Memory B cell (primary cell): ENCODE measurements around the gene SRI.
"Not testable (repeated sequence)": the region's sequence is repeated elsewhere in the genome, so short reads cannot be mapped to it uniquely, and the experiment has no call there.

Experiments
- ATAC-seq: fragments of 150-1000 bp; cut with Tn5 transposase; 2 replicates; pipeline ENCODE4 v1.10.0; 2021; ENCODE audit warnings: low read depth, mild to moderate bottlenecking, moderate library complexity
- DNase-seq, 2 donors: peaks; one replicate each; pipeline ENCODE4 v3.0.0; 2022; ENCODE audit warnings: low spot score in 2 of 2
- H3K27ac Mint-ChIP-seq: one replicate; pipeline ENCODE4 v1.8.0; 2022; ENCODE audit warnings: mild to moderate bottlenecking, moderate library complexity, mixed read lengths
- H3K27me3 Mint-ChIP-seq: one replicate; pipeline ENCODE4 v1.8.0; 2022; ENCODE audit warnings: mixed read lengths
- H3K36me3 Mint-ChIP-seq: one replicate; pipeline ENCODE4 v1.8.0; 2022; ENCODE audit warnings: mild to moderate bottlenecking, mixed read lengths
- H3K4me1 Mint-ChIP-seq: one replicate; pipeline ENCODE4 v1.8.0; 2022; ENCODE audit warnings: mixed read lengths
- H3K4me3 Mint-ChIP-seq: one replicate; pipeline ENCODE4 v1.8.0; 2022; ENCODE audit warnings: mild to moderate bottlenecking, moderate library complexity, mixed read lengths
- H3K9me3 Mint-ChIP-seq: one replicate; pipeline ENCODE4 v1.8.0; 2022; ENCODE audit warnings: mixed read lengths

The SRI gene

DNA sequence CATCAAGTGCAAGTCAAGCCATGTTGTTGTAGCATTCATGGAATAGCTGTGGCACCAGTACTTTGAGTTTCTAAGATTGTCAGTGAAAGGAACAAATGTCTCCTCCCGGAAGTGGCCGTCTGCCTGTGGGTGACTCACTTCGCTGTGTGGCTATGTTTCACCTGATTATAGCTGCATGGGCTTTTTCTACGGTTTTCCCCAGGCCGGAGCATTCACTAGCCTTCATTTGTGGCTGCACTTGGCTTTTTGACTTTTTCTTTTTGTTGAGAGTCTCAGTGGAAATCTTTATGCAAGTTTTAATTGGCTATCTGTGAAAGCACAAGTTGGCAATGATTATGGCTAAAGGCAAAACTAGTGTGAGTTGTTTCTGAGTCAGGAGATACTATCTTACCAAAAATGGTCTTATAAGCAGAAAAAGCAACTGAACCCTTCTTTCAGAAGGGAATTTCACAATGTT is 35.0 kb downstream of the SRI start:
- no peak overlapping the region for H3K4me3 Mint-ChIP-seq
- no peak for ATAC-seq
- H3K36me3 Mint-ChIP-seq = no peaks in the 10 kb centered on the region
- H3K27me3 Mint-ChIP-seq = no peaks in the 10 kb centered on the region
- no peak for DNase-seq
- no peaks in the 10 kb centered on the region for H3K4me1 Mint-ChIP-seq
- no peak overlapping the region for H3K27ac Mint-ChIP-seq
- H3K9me3 Mint-ChIP-seq = no peaks in the 10 kb centered on the region

DNA sequence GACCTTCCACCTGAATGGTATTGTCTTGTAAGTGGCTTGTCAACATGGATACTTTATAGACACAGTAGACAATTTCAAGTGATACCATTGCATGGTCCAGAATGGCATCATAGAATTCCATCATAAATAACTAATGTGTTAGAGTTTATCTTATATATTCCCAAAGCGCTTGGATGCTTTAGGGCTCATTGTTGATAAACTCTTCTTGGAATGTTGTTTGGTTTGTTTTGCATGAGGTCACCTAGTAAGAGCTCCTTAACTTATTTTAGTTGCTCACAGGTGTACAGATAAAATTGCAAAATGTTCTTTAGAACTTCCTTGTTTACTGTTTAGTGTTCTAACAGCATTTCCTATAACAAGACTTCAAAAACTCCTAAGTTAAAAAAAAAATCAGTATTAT is 36.8 kb downstream of the SRI start:
- H3K4me1 Mint-ChIP-seq = no peaks in the 10 kb centered on the region
- H3K27me3 Mint-ChIP-seq = no peaks in the 10 kb centered on the region
- H3K27ac Mint-ChIP-seq = no peak overlapping the region
- ATAC-seq (no peak), DNase-seq (no peak)
- no peaks in the 10 kb centered on the region for H3K36me3 Mint-ChIP-seq
- no peak overlapping the region for H3K4me3 Mint-ChIP-seq
- H3K9me3 Mint-ChIP-seq = no peaks in the 10 kb centered on the region

DNA sequence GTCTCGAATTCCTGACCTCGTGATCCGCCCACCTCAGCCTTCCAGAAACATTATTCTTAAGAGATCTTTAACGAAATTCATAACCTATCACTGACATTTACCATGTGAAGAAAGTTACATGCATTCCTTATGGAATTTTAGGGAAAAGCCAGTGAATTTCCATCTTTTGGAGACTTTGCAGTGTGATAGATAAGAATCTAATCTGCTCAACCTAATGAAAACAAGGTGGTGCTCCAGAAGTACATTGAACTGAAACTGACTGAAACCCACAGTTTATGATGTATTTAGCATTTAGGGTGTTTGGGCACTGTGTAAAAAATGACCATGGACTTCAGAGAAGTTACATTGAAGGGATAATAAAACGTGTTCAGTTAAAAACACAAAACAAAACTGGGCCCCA is 43.6 kb downstream of the SRI start:
- ATAC-seq (no peak), DNase-seq (no peak)
- no peaks in the 10 kb centered on the region for H3K4me1 Mint-ChIP-seq
- H3K27me3 Mint-ChIP-seq = peaks cover 1% of the 10 kb centered on the region
- no peaks in the 10 kb centered on the region for H3K9me3 Mint-ChIP-seq
- no peak overlapping the region for H3K27ac Mint-ChIP-seq
- H3K4me3 Mint-ChIP-seq = no peak overlapping the region
- H3K36me3 Mint-ChIP-seq = no peaks in the 10 kb centered on the region

DNA sequence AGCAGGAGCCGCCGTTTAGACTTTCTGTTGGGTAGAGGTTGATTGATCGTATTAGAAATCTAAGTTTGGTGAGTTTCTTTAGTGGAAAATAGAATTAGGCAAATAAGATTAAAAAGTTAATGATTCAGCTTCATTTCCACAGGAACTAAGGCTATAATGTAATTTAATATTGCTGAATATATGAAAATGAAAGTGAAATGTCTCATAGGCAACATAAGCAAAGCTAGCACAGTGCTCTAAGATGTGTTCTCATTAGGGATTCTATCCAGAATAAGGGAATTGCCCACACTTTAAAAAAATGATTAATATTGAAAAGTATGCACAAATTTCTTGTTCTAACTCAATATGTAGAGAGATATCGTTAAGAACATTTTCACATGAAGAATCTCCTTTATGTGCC is 47.0 kb downstream of the SRI start:
- DNase-seq (no peak), ATAC-seq (no peak)
- H3K4me3 Mint-ChIP-seq = no peak overlapping the region
- H3K4me1 Mint-ChIP-seq = no peaks in the 10 kb centered on the region
- H3K36me3 Mint-ChIP-seq = no peaks in the 10 kb centered on the region
- H3K27me3 Mint-ChIP-seq = peaks cover 1% of the 10 kb centered on the region
- no peak overlapping the region for H3K27ac Mint-ChIP-seq
- H3K9me3 Mint-ChIP-seq = no peaks in the 10 kb centered on the region

DNA sequence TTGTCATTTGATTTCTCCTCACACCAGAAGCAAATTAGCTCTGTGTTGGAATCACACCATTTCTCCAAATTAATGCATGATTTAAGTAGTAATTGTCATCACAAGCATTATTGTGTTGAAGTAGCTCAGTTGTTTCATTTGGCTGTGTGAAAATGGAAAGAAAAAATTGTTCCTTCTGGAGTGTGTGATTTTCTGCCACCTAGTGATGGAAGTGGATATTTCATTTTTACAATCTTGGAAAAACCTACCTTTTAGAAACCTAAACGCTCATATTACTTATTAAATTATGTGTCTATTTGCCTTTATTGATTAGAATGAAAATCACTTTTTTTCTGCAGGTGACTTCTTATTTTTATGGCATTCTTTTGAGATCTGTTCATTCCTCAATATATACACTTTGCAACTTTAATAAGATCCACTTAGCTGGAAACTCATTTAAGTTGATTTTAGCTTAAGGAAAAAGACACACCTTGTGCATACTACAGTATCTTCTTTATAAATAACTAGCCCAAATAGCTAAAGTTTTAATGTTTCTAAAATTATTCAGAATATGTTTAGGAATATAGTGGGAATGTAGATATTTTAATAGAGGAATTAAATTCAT is 50.0 kb downstream of the SRI start:
- H3K9me3 Mint-ChIP-seq = no peaks in the 10 kb centered on the region
- ATAC-seq = no peak
- H3K4me3 Mint-ChIP-seq = no peak overlapping the region
- no peaks in the 10 kb centered on the region for H3K4me1 Mint-ChIP-seq
- H3K27ac Mint-ChIP-seq = no peak overlapping the region
- no peaks in the 10 kb centered on the region for H3K36me3 Mint-ChIP-seq
- DNase-seq = no peak
- H3K27me3 Mint-ChIP-seq = no peaks in the 10 kb centered on the region

DNA sequence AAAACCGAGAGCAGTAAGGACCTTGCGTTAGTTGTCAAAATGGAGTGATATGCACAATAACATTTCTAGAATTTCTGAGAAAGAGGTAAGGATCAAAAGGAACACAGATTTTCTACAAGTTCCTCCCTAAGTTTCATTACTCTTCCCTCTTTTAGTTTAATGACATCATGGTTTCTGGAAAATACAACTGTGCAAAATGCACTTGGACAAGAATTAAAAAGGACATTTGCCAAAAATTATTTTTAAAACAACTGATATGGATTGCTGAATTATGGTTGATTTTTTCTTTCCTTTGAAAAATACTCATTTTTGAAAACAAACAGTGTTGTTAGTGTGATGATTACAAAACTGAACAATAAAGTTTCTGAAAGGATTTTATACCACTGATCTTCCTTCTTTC is 52.1 kb downstream of the SRI start:
- no peak for ATAC-seq
- no peak overlapping the region for H3K4me3 Mint-ChIP-seq
- no peak overlapping the region for H3K27ac Mint-ChIP-seq
- H3K36me3 Mint-ChIP-seq = no peaks in the 10 kb centered on the region
- H3K9me3 Mint-ChIP-seq = no peaks in the 10 kb centered on the region
- H3K27me3 Mint-ChIP-seq = no peaks in the 10 kb centered on the region
- H3K4me1 Mint-ChIP-seq = no peaks in the 10 kb centered on the region
- DNase-seq = no peak

DNA sequence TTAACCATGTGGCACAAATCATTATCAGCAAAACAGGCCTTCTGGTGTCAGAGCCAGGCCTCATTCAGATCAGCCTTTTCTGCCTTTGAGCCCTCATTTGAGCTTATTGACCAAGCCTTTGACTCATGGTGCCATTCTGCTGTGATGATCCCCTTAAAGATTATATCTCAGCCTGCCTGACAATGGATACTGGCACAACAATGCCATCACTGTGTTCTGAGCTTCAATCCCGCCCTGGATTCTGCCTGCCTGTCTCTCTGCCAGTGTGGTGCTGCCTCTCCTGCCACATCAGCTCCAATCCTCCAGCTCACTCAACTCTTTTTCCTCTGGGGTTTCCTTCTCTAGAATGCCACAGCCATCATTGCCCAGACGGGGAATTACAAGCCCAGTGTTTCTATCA is 52.6 kb downstream of the SRI start:
- Mint-ChIP-seq H3K27ac (no peak overlapping the region), H3K9me3 (no peaks in the 10 kb centered on the region), H3K36me3 (no peaks in the 10 kb centered on the region), H3K4me3 (no peak overlapping the region), H3K27me3 (no peaks in the 10 kb centered on the region), H3K4me1 (no peaks in the 10 kb centered on the region)
- ATAC-seq = no peak
- DNase-seq = no peak

DNA sequence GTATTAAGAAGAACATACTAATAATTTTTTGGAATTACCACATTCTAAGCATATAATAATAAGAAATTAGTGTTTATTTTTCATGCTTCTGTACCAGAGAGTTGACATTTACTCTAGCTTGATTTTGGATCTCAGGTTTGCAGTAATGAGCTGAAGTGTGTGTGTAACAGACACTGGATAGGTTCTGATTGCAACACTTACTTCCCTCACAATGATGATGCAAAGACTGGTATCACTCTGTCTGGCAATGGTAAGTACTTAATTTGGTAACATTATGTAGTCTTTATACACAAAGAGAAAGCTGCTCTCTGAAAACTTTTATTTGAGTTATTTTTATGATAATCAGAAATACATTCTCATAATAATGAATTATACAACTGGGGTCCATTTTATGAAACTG is 54.1 kb downstream of the SRI start:
- peaks cover 3% of the 10 kb centered on the region for H3K9me3 Mint-ChIP-seq
- DNase-seq (no peak), ATAC-seq (no peak)
- no peaks in the 10 kb centered on the region for H3K27me3 Mint-ChIP-seq
- no peak overlapping the region for H3K4me3 Mint-ChIP-seq
- H3K27ac Mint-ChIP-seq = no peak overlapping the region
- no peaks in the 10 kb centered on the region for H3K4me1 Mint-ChIP-seq
- peaks cover 2% of the 10 kb centered on the region for H3K36me3 Mint-ChIP-seq

DNA sequence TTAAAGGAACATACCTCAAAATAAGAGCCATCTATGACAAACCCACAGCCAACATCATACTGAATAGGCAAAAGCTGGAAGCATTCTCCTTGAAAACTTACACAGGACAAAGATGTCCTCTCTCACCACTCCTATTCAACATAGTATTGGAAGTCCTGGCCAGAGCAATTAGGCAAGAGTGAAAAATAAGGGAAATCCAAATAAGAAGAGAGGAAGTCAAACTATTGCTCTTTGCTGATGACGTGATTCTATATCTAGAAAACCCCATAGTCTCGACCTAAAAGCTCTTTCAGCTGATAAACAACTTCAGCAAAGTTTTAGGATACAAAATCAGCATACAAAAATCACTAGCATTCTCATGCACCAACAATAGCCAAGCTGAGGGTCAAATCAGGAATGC is 60.1 kb downstream of the SRI start:
- DNase-seq, H3K4me3 Mint-ChIP-seq, H3K27ac Mint-ChIP-seq, H3K27me3 Mint-ChIP-seq, H3K4me1 Mint-ChIP-seq, ATAC-seq: not testable (repeated sequence)
- Mint-ChIP-seq H3K9me3 (peaks cover 12% of the 10 kb centered on the region), H3K36me3 (peaks cover 11% of the 10 kb centered on the region)

DNA sequence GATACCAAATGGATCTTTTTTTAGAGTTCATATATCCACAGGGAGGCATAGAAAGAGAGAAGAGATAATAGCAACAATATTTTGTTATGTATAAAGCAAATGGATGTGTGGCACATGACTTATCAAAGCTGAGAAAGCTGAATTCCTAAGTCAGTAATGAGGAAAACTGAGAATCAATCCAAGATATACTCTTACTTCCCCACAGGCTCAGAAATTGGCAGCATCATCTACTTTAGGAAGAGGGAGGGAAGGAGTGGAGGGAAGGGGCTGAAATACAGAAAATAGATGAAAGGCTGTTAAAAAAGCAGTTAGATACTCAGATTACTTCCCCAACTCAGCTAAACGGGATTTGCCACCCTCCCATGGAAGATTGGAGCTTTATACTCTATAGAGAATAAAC is 63.5 kb downstream of the SRI start:
- Mint-ChIP-seq H3K27me3 (peaks cover 1% of the 10 kb centered on the region), H3K4me1 (no peaks in the 10 kb centered on the region), H3K4me3 (no peak overlapping the region), H3K27ac (no peak overlapping the region), H3K36me3 (peaks cover 12% of the 10 kb centered on the region), H3K9me3 (peaks cover 9% of the 10 kb centered on the region)
- ATAC-seq = no peak
- DNase-seq = no peak

DNA sequence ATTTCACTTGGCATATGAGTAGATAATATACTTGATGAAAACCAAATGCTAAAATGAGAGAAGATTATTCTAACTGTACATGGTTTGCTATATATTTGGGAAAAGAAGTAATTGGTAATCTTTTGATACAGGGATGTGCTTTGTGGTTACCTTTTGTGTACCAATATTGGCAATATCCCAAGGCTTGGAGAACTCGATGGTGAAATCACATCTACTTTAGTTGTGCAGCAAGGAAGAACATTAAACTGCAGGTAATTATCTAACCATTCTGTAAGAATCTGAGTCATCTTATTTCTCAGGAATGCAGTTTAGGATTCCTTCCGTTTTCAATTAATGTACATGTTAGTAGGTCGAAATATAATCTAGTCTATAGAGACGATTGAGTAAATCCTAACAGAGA is 64.1 kb downstream of the SRI start:
- no peak for DNase-seq
- H3K4me3 Mint-ChIP-seq = no peak overlapping the region

More for the DNA sequence above, 64.1 kb downstream of the SRI start:
- ATAC-seq = no peak
- H3K9me3 Mint-ChIP-seq = peaks cover 9% of the 10 kb centered on the region
- H3K27ac Mint-ChIP-seq = no peak overlapping the region
- peaks cover 1% of the 10 kb centered on the region for H3K27me3 Mint-ChIP-seq
- peaks cover 15% of the 10 kb centered on the region for H3K36me3 Mint-ChIP-seq
- no peaks in the 10 kb centered on the region for H3K4me1 Mint-ChIP-seq
